ENCODE results near the gene JMJD1C. TPM values are rescaled to one million over a fixed set of nuclear protein-coding genes. Genes with fewer than 3 reads are reported as not detected.

JMJD1C gene
- total RNA-seq, 1 experiment from 2014 or later, result 180 TPM

DNA sequence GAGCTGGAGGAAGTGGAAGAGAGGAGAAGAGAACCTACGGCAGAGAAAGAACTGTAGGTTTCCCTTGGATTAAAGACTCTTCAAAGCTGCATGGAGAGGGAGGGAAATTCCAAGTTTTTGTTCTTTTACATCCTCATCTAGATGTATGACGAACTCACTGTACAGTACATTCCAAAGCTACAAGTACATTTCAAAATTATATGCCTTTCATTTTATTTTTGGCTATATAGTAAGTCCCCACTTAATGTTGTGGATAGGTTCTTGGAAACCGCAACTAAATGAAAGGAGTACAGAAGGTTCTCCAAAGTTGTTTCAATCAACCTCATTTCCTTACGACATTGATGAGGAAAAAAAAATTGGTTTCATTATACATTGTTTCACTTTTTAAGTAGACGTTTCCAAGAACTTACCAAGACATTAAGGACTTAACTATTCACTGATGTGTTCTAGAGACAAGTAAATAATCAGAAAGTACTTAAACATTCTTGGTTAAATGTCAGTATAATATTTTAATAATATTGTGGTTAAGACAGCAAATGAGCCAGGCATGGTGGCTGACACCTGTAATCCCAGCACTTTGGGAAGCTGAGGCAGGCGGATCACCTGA lies 16.1 kb upstream of the JMJD1C start (continued):
- no peak for TF ChIP-seq ZNF532 (CRISPR knock-in tag; IDR thresholded peaks at IDR 0.05; ENCODE audit: borderline replicate concordance)

- CTCF ChIA-PET, result no interaction called here
Observed at GRCh38 chr10:63480237-63480636, 14.5 kb upstream of the JMJD1C start.

DNA sequence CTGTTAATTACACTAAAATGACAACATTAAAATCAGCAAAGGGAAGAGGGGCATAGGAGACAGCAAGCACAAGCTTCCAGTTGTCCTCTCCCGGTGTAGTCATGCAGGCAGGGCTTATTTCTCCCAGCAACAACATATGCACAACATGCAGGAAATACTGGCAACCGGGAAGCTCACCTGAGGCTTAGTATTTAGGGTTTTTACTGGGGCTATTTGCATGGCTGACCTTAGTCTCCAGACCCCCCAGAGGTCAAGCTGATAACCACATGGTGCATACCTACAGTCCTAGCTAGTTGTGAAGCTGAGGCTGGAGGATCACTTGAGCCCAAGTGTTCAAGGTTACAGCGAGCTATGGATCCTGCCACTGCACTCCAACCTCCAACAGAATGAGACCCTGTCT lies 12.8 kb upstream of the JMJD1C start:
- peak overlapping the region; percentile 66 for H3K27ac Mint-ChIP-seq
- no peak for TF ChIP-seq AR (CRISPR knock-in tag; IDR thresholded peaks at IDR 0.05)
- no peak for TF ChIP-seq EMX1 (CRISPR knock-in tag; IDR thresholded peaks at IDR 0.05)
- TF ChIP-seq TEAD1 (CRISPR knock-in tag; IDR thresholded peaks at IDR 0.05), result 0 out of 2 replicates have a peak, but pooled peaks have one; percentile 19
- 0 out of 2 replicates have a peak, but pooled peaks have one; percentile 15 for TF ChIP-seq FOXK1 (CRISPR knock-in tag; IDR thresholded peaks at IDR 0.05)
- TF ChIP-seq NR1H2 (CRISPR knock-in tag; IDR thresholded peaks at IDR 0.05), result no peak
- ATAC-seq (peak; percentile 99), DNase-seq (ENCODE audit: low spot score) (peak; percentile 51)
- no peaks in the 10 kb centered on the region for H3K36me3 Mint-ChIP-seq
- H3K27me3 Mint-ChIP-seq (ENCODE audit: low read depth), result no peaks in the 10 kb centered on the region
- H3K4me1 Mint-ChIP-seq, result peaks cover 41% of the 10 kb centered on the region
- CTCF ChIA-PET, result interaction anchor here (0.6 to 1.3 kb wide), 3 partner anchors 151 to 336 kb away, joined by 3 to 6 read pairs (median 5); no protein-coding TSS in a partner anchor
- H3K9me3 Mint-ChIP-seq, result no peaks in the 10 kb centered on the region
- H3K4me3 Mint-ChIP-seq, result 0 out of 2 replicates have a peak overlapping the region, but pooled peaks have one; percentile 10
- POLR2A ChIA-PET, result no interaction called here

More at GRCh38 chr10:63480237-63480636, 14.5 kb upstream of the JMJD1C start:
- Mint-ChIP-seq H3K27me3 (ENCODE audit: low read depth) (no peaks in the 10 kb centered on the region), H3K4me1 (peaks cover 40% of the 10 kb centered on the region), H3K4me3 (no peak overlapping the region), H3K36me3 (no peaks in the 10 kb centered on the region), H3K9me3 (no peaks in the 10 kb centered on the region), H3K27ac (no peak overlapping the region)
- ATAC-seq, result no peak
- TF ChIP-seq CBFB (CRISPR knock-in tag; IDR thresholded peaks at IDR 0.05; ENCODE audit: low read depth) (no peak), ZNF425 (CRISPR knock-in tag; conservative IDR thresholded peaks at IDR 0.05) (no peak)
- TF ChIP-seq, protein P1, sequence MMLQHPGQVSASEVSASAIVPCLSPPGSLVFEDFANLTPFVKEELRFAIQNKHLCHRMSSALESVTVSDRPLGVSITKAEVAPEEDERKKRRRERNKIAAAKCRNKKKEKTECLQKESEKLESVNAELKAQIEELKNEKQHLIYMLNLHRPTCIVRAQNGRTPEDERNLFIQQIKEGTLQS (CRISPR knock-in tag; conservative IDR thresholded peaks at IDR 0.05), result no peak
- POLR2A ChIA-PET, result no interaction called here
- DNase-seq (ENCODE audit: low spot score), result no peak

DNA sequence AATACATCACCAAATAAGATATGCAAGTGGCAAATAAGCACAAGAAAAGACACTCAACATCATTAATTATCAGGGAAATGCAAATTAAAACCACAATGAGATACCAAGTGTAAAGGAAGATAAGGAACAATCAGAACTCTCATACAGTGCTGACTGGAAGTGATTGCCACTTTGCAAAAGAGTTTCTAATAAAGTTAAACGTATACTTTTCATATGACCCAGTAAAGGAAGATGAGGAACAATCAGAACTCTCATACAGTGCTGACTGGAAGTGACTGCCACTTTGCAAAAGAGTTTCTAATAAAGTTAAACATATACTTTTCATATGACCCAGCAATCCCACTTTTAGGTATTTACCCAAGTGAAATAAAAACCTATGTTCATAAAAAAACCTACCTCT lies 12.2 kb upstream of the JMJD1C start:
- DNase-seq (ENCODE audit: low spot score) (no peak), ATAC-seq (no peak)
- H3K9me3 Mint-ChIP-seq, result no peaks in the 10 kb centered on the region
- ChIA-PET CTCF (interaction anchor here (1.1 to 1.3 kb wide), 2 partner anchors 151 to 242 kb away, joined by 5 to 6 read pairs; no protein-coding TSS in a partner anchor), POLR2A (no interaction called here)
- peak overlapping the region; percentile 10; the same call in 1 of the 2 replicates for H3K4me3 Mint-ChIP-seq
- H3K27me3 Mint-ChIP-seq (ENCODE audit: low read depth), result no peaks in the 10 kb centered on the region
- H3K27ac Mint-ChIP-seq, result peak overlapping the region; percentile 66
- H3K4me1 Mint-ChIP-seq, result peaks cover 39% of the 10 kb centered on the region
- H3K36me3 Mint-ChIP-seq, result no peaks in the 10 kb centered on the region
- TF ChIP-seq CREB1 (CRISPR knock-in tag; IDR thresholded peaks at IDR 0.05) (no peak), RELA (CRISPR knock-in tag; IDR thresholded peaks at IDR 0.05; ENCODE audit: borderline replicate concordance) (no peak), USF1 (CRISPR knock-in tag; IDR thresholded peaks at IDR 0.05) (no peak), JAZF1 (CRISPR knock-in tag; IDR thresholded peaks at IDR 0.05) (no peak), NFE2L1 (CRISPR knock-in tag; IDR thresholded peaks at IDR 0.05) (no peak), ATF2 (CRISPR knock-in tag; IDR thresholded peaks at IDR 0.05; ENCODE audit: borderline replicate concordance, low read depth) (no peak), USF2 (CRISPR knock-in tag; IDR thresholded peaks at IDR 0.05) (no peak)
